HG03139 (cell line): ENCODE measurements around the gene DUSP23.

Source experiments
- ATAC-seq: cut with Tn5 transposase; IDR thresholded peaks from one replicate; pipeline ENCODE4 v1.9.1; 2021; ENCODE audit not compliant: unreplicated experiment

Gene DUSP23

DNA sequence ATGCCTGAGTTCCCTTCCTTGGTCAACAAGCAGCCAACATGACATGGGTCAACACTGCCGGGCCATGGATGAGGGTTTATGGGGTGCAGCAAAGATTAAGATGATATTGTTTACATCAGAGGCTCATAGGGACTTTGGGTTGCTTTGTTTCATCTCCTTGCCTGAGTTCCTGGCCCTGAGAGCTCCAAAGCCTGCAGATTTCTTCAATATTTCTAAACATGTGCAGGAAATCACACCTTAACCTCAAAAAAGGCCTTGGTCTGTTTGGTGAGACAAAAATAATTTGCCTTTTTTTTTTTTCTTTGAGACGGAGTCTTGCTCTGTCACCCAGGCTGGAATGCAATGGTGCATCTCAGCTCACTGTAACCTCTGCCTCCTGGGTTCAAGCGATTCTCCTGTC lies 46.8 kb downstream of the DUSP23 start:
- ATAC-seq, result no peak

GRCh38 chr1:159828176-159828575 lies 47.4 kb downstream of the DUSP23 start:
- ATAC-seq, result no peak

GRCh38 chr1:159828581-159829272 lies 48.0 kb downstream of the DUSP23 start:
- ATAC-seq, result no peak

- peak; percentile 69 for ATAC-seq
Measured at GRCh38 chr1:159829273-159829634, 48.5 kb downstream of the DUSP23 start.

DNA sequence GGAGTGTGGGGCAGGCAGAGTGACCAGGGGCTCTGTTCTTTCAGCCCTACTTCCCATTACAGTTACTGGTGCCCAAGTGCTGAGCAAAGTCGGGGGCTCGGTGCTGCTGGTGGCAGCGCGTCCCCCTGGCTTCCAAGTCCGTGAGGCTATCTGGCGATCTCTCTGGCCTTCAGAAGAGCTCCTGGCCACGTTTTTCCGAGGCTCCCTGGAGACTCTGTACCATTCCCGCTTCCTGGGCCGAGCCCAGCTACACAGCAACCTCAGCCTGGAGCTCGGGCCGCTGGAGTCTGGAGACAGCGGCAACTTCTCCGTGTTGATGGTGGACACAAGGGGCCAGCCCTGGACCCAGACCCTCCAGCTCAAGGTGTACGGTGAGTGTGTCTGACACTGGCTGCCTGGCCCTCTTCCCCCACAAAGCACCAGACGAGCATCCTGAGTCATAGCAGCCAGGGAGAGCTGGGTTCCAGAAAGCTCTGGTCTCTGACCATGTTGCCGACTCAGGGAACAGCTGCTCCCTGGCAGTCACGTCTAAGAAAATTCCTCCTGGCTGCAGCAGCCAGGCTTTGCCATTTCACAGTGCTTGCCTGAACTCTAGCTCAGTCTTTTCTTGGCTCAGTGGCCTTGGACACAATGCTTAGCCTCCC lies 49.2 kb downstream of the DUSP23 start:
- no peak for ATAC-seq

DNA sequence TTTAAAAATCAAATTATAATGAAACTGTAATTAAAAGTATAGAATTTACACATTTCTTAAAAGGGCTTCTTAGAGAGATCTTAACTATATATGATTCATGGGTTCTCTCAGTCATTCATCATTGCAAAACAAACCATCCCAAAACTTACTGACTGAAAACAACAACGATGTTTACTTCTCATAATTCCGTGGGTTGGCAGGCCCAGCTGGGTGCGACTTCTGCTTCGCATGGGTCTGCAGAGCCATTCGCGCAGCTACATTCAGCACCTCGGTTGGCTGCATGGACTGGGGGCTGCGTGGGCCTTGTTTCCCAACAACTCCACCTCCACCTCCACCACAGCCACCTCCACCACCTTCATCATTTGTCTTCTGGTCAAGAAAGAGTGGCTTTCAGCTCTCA lies 50.0 kb downstream of the DUSP23 start:
- no peak for ATAC-seq

DNA sequence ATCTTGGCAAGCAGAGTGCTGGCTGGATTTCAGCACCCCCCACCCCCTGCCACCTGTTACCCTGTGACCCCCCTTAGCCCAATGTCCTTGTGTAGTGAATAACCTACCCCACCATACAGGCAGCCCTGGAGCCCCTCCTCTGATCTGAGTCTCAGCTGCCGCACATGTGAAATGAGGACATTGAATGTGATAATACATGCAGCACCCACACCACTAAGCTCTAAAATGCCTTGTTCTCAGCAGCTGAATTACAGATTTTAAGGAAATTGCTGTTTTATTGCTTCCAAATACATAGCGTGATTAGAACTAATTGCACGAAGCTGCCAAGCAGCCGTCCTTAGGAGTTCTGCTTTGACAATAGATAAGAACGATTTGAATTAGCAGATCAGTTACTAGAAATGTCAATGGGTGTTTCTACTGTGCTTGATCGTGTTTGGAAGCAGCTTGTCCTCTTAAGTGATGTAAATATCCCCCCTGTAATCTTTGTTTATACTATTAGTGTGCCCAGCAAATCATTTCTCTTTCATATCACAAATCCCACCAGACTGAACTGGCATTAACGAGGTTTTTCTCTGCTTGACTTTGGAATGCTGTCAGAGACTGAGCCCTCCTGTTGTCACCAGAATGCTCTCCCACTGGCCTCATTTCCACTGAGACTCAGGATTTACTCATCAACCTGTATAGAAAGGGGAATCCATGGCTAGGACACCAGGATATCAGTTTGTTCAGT lies 50.8 kb downstream of the DUSP23 start:
- no peak for ATAC-seq
